Cardiac septum (tissue), 1 donor: ENCODE measurements around the gene THAP12. TPM values are rescaled to one million over a fixed set of nuclear protein-coding genes. Genes with fewer than 3 reads are reported as not detected.
"Not testable (repeated sequence)": the region's sequence is repeated elsewhere in the genome, so short reads cannot be mapped to it uniquely, and the experiment has no call there.

Source experiments
- DNase-seq: peaks from one replicate; pipeline ENCODE4 v3.0.0-alpha.2; 2020; ENCODE audit warnings: low spot score
- intact Hi-C: fragments of 100-400 bp; cut with DNase I; formaldehyde crosslinking; loops from one replicate; pipeline ENCODE4 v1.14.0; 2022
- total RNA-seq: library from RNA; stranded (reverse); fragmentation: NEBNext Ultra II Directional; extraction: Animal tissue kit (Norgen Biotek cat#: 25700); gene quantifications from one replicate; pipeline ENCODE4 v1.2.1, GENCODE V29; 2021
- donor health status: DM: no; HTN: no; CAD: no.

The THAP12 gene
- total RNA-seq, 1 donor from 2014 or later = 25.8 TPM

GRCh38 chr11:76334826-76335389, 46.0 kb downstream of the THAP12 start:
- DNase-seq = no peak

GRCh38 chr11:76330651-76331050, 50.3 kb downstream of the THAP12 start:
- intact Hi-C loops = no loop called here
- no peak for DNase-seq

More at GRCh38 chr11:76334826-76335389, 46.0 kb downstream of the THAP12 start:
- intact Hi-C loops = no loop called here

GRCh38 chr11:76329983-76330382, 50.9 kb downstream of the THAP12 start:
- intact Hi-C loops = no loop called here
- DNase-seq = no peak

DNA sequence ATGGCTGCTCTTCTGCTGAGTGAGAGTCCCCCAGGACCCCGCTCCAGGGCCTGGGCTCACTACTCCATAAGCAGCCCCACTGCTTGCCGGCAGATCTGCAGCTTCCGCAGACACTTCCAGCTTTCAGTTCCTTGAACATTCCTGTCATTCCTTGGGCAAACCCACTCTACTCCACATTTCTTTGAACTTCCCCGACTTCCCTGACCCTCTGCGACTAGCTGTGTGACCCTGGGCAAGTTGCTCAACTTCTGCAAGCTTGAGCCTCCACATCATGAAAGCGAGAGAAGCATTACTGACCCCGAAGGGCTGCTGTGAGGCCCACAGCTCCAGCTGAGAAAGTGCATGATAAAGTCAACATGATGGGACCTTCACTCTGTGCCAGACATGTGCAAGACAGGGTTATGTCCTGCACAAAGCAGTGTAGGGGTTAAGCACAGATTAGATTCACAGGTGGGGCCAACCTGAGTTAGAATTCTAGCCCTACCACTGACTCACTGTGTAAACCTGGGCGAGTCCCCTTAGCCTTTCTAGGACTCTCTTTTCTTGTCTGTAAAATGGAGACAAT, 51.8 kb downstream of the THAP12 start:
- no peak for DNase-seq
- intact Hi-C loops = no loop called here

DNA sequence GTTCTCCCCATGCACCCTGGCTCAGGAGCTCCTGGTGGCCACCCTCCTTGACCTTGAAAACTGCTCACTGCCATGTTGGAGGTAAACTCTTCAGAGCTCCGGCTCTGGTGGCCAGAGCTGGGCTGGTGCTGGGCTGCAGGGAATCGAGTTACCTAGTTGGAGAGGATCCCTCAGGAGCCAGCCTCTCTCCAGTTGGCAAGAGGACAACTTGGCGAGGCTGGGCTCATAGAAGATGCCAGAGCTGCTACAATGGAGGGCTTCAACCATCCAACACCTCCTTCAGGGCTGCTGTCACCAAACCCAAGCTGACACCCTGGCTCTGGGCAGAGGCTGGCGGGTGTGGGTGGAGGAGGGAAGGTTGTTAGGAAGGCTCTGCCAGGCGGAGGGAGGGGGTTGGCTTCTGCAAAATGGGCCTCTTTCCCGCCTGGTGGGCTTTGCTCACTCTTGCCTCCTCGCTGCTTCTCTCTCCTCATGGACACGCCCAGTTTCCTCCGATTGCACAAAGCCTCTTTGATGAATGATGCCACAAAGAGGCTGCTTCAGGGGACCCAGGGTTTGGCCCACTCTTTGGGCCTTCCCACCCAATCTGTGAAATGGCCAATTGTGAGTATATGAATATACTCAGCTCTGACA, 53.1 kb downstream of the THAP12 start:
- DNase-seq = no peak
- intact Hi-C loops = no loop called here

DNA sequence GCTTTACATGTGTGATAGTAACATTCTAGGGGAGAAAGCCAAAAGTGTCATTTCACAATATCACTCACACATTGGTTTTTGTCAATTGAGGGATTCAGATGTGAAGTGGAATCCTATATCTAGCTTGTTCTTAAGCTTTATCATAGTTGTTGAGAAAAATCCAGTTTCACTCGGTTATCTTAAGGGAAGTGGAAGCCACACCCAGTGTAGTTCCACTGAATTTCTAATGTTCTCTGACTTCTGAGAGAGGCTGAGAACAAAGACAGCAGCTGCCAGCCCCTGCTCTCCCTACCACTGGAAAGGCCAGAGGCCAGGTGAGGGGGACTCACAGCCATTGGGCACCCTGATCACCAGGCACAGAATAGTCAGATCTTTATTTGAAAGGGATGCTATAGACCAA, 53.7 kb downstream of the THAP12 start:
- intact Hi-C loops = no loop called here
- no peak for DNase-seq

DNA sequence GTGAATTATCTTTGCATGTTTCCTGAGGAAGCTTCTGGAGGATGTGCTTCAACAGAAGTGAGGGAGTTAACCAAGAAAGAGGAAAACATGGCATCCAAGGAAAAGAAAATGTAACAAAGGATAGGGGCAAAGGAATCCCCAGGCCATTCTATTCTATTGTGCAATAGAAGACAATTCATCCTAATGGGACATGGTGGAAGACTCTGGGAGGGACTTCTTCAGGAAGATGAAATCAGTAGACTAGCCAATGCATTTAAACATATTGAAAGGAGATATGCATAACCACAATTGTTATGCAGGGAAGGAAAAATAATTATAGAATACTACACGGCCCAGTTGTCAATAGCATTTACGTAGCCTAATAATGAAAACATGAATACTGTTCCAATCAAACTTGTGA, 55.7 kb downstream of the THAP12 start:
- no peak for DNase-seq
- intact Hi-C loops = no loop called here

DNA sequence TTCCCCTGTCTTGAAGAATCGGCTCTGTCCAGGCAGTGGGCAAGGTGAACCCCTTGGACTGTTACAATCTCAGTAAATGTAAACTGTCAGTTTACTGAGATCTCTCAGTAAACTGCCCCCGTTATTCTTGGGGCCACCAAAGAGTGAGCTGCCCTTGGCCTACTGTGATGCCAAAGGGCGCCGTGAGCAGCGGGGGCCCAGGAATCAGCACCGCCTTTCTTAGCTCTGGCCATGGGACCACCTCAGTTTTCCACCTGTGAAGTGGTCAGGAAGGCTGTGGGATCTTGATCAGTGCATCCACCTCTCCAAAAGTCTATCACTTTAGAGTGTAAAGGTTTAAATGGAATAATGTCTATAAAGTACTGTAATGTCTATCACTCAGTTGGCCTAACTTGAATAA, 57.1 kb downstream of the THAP12 start:
- intact Hi-C loops = no loop called here
- DNase-seq = no peak

DNA sequence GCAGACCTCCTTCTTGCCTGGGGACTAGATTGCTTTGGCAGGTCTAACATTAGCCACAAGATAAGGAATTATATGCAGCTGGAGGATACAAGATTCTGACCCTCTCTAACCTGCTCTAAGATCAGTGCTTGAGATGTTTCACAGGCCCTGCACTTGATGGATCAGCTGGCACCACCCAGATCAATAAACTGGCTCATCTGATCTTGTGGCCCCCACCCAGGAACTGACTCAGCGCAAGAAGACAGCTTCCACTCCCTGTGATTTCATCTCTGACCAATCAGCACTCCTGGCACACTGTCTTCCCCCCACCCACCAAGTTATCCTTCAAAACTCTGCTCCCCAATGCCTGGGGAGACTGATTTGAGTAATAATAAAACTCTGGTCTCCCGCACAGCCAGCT, 57.6 kb downstream of the THAP12 start:
- DNase-seq, intact Hi-C loops: not testable (repeated sequence)

- DNase-seq = no peak
- intact Hi-C loops = no loop called here
These were observed 58.0 kb downstream of the THAP12 start for GRCh38 chr11:76322942-76323341.

- DNase-seq = no peak
- intact Hi-C loops = no loop called here
These were observed 58.4 kb downstream of the THAP12 start for GRCh38 chr11:76322540-76322939.

- intact Hi-C loops = no loop called here
- no peak for DNase-seq
These were observed 59.0 kb downstream of the THAP12 start for GRCh38 chr11:76321820-76322524.

GRCh38 chr11:76321340-76321739, 59.6 kb downstream of the THAP12 start:
- DNase-seq = no peak
- intact Hi-C loops = no loop called here

- intact Hi-C loops = loop anchor here (1.0 kb wide), 1 partner anchor 113 kb away; no protein-coding TSS in a partner anchor
- DNase-seq = no peak
These were observed 60.0 kb downstream of the THAP12 start for GRCh38 chr11:76320929-76321328.

- intact Hi-C loops = loop anchor here (1.0 to 10.0 kb wide), 3 partner anchors 111 to 515 kb away; no protein-coding TSS in a partner anchor
- not testable (repeated sequence) for DNase-seq
These were observed 61.1 kb downstream of the THAP12 start for GRCh38 chr11:76319798-76320197.

- intact Hi-C loops = loop anchor here (2.0 to 10.0 kb wide), 2 partner anchors 422 to 514 kb away; no protein-coding TSS in a partner anchor
- peak; percentile 90 for DNase-seq
These were observed 62.1 kb downstream of the THAP12 start for GRCh38 chr11:76318744-76319384.

DNA sequence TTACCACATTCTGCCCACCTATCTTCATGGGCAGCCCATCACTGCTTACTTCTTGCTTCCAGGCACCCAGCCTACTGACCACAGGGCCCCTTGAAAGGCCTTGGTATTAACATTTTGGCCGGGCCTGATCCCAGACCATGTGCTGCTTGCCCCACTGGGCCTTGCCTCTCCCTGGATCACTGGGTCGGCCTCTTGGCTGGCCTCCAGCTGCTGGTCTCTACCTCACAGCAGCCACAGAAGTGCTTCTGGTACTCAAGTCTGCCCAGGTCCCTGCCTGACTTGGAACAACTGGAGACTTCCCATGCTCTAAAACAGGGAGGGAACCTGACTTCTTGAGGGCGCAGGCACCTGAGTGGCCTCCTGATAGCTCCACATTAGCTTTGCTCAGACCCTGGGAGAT, 63.6 kb downstream of the THAP12 start:
- DNase-seq = no peak
- intact Hi-C loops = loop anchor here (10.0 kb wide), 1 partner anchor 512 kb away; no protein-coding TSS in a partner anchor

- intact Hi-C loops = loop anchor here (10.0 kb wide), 1 partner anchor 512 kb away; no protein-coding TSS in a partner anchor
- DNase-seq = no peak
These were observed 64.2 kb downstream of the THAP12 start for GRCh38 chr11:76316726-76317125.

- intact Hi-C loops = loop anchor here (10.0 kb wide), 1 partner anchor 511 kb away; no protein-coding TSS in a partner anchor
These were observed 65.6 kb downstream of the THAP12 start for GRCh38 chr11:76315182-76315853.

More at GRCh38 chr11:76315182-76315853, 65.6 kb downstream of the THAP12 start:
- no peak for DNase-seq
